HG03025 (cell line): Measurements from ENCODE around the gene SMOC2.

Source experiments
- ATAC-seq: cut with Tn5 transposase; IDR thresholded peaks from one replicate; pipeline ENCODE4 v1.9.1; 2021; ENCODE audit warnings: mild to moderate bottlenecking, moderate library complexity; ENCODE audit not compliant: unreplicated experiment, low FRiP score

Gene SMOC2

GRCh38 chr6:168513766-168514165, 72.8 kb downstream of the SMOC2 start:
- no peak for ATAC-seq

- no peak for ATAC-seq
Measured at GRCh38 chr6:168514216-168514615, 73.2 kb downstream of the SMOC2 start.

GRCh38 chr6:168515376-168515775, 74.4 kb downstream of the SMOC2 start:
- no peak for ATAC-seq

GRCh38 chr6:168516944-168517741, 76.2 kb downstream of the SMOC2 start:
- ATAC-seq, result no peak

- ATAC-seq, result no peak
Measured at GRCh38 chr6:168517742-168518347, 76.9 kb downstream of the SMOC2 start.

GRCh38 chr6:168518348-168518745, 77.4 kb downstream of the SMOC2 start:
- no peak for ATAC-seq

GRCh38 chr6:168518867-168519266, 77.9 kb downstream of the SMOC2 start:
- ATAC-seq, result no peak

GRCh38 chr6:168520233-168520632, 79.2 kb downstream of the SMOC2 start:
- no peak for ATAC-seq

GRCh38 chr6:168524571-168525001, 83.6 kb downstream of the SMOC2 start:
- no peak for ATAC-seq

GRCh38 chr6:168525114-168525513, 84.1 kb downstream of the SMOC2 start:
- ATAC-seq, result no peak

GRCh38 chr6:168525926-168526630, 85.1 kb downstream of the SMOC2 start:
- ATAC-seq, result no peak

- no peak for ATAC-seq
Measured at GRCh38 chr6:168526841-168527281, 85.9 kb downstream of the SMOC2 start.

GRCh38 chr6:168527451-168528210, 86.6 kb downstream of the SMOC2 start:
- no peak for ATAC-seq

GRCh38 chr6:168528474-168529095, 87.6 kb downstream of the SMOC2 start:
- no peak for ATAC-seq

GRCh38 chr6:168529214-168529613, 88.2 kb downstream of the SMOC2 start:
- no peak for ATAC-seq

GRCh38 chr6:168530653-168531071, 89.7 kb downstream of the SMOC2 start:
- ATAC-seq, result no peak

- ATAC-seq, result no peak
Measured at GRCh38 chr6:168532070-168532469, 91.1 kb downstream of the SMOC2 start.

- ATAC-seq, result no peak
Measured at GRCh38 chr6:168533414-168533813, 92.4 kb downstream of the SMOC2 start.

GRCh38 chr6:168534265-168534664, 93.3 kb downstream of the SMOC2 start:
- ATAC-seq, result no peak

GRCh38 chr6:168535711-168536110, 94.7 kb downstream of the SMOC2 start:
- no peak for ATAC-seq
